KMS-11 (cell line): ENCODE results near the gene DEDD.
A peak's percentile ranks its signal among the peaks of the same experiment; 100 is the strongest.

ENCODE experiments used
- H2AFZ ChIP-seq: fragments of 200-600 bp; sonication (generic); 2 replicates; pipeline ENCODE4 v1.6.1; 2016; ENCODE audit warnings: antibody characterized with exemption, mixed run types, low read depth
- H3K27ac ChIP-seq: fragments of 200-600 bp; sonication (generic); 2 replicates; pipeline ENCODE4 v1.6.1; 2016; ENCODE audit warnings: mild to moderate bottlenecking, mixed run types
- H3K27me3 ChIP-seq: fragments of 200-600 bp; sonication (generic); 2 replicates; pipeline ENCODE4 v1.6.1; 2017; ENCODE audit warnings: mild to moderate bottlenecking, low read depth, mixed run types, moderate library complexity; ENCODE audit not compliant: insufficient read depth
- H3K36me3 ChIP-seq: fragments of 200-600 bp; sonication (generic); 2 replicates; pipeline ENCODE4 v1.6.1; 2017; ENCODE audit warnings: mild to moderate bottlenecking, mixed run types; ENCODE audit not compliant: insufficient read depth
- H3K4me1 ChIP-seq: fragments of 200-600 bp; sonication (generic); 2 replicates; pipeline ENCODE4 v1.6.1; 2016; ENCODE audit warnings: mild to moderate bottlenecking, low read depth, mixed run types; ENCODE audit not compliant: poor library complexity, severe bottlenecking
- H3K4me2 ChIP-seq: fragments of 200-600 bp; sonication (generic); 2 replicates; pipeline ENCODE4 v1.7.0; 2016; ENCODE audit warnings: mild to moderate bottlenecking, mixed run types
- H3K4me3 ChIP-seq: fragments of 200-600 bp; sonication (generic); IDR thresholded peaks from 2 replicates; pipeline ENCODE4 v1.6.1; 2017; ENCODE audit warnings: low read depth, low read length, mixed read lengths; ENCODE audit not compliant: insufficient read depth
- H3K79me2 ChIP-seq: fragments of 200-600 bp; sonication (generic); 2 replicates; pipeline ENCODE4 v1.6.1; 2016; ENCODE audit warnings: low read depth, mixed run types; ENCODE audit not compliant: insufficient read depth
- H3K9ac ChIP-seq: fragments of 200-600 bp; sonication (generic); 2 replicates; pipeline ENCODE4 v1.6.1; 2016; ENCODE audit warnings: mild to moderate bottlenecking, mixed run types
- H4K20me1 ChIP-seq: fragments of 200-600 bp; sonication (generic); 2 replicates; pipeline ENCODE4 v1.6.1; 2016; ENCODE audit warnings: mild to moderate bottlenecking, mixed run types; ENCODE audit not compliant: insufficient read depth
- CTCF ChIP-seq: fragments of 200-600 bp; sonication (generic); conservative IDR thresholded peaks from 2 replicates; pipeline ENCODE4 v1.6.1; 2017; ENCODE audit warnings: low read depth, mild to moderate bottlenecking, antibody characterized with exemption, low read length, moderate library complexity, mixed read lengths

DEDD gene

GRCh38 chr1:161098210-161099068 lies 34.0 kb downstream of the DEDD start, which contains the start of gene KLHDC9:
TSS of gene KLHDC9 (plus strand) at chr1:161098361. CDS start at chr1:161098536, 175 bp downstream.
- H3K4me1 ChIP-seq, result peaks cover 16% of the 10 kb centered on the region
- no peaks in the 10 kb centered on the region for H3K27me3 ChIP-seq
- H2AFZ ChIP-seq, result peak within 1 kb of the TSS; percentile 90
- H3K79me2 ChIP-seq, result peaks cover 12% of the 10 kb centered on the region; the same call in 1 of the 2 replicates
- H3K27ac ChIP-seq, result peak within 1 kb of the TSS; percentile 68
- peak within 1 kb of the TSS; percentile 52 for H3K9ac ChIP-seq
- H3K4me2 ChIP-seq, result peak within 1 kb of the TSS; percentile 97
- no peaks in the 10 kb centered on the region for H4K20me1 ChIP-seq
- H3K36me3 ChIP-seq, result peaks cover 4% of the 10 kb centered on the region; the same call in 1 of the 2 replicates
- H3K4me3 ChIP-seq, result peak within 1 kb of the TSS; percentile 99
- no peak for TF ChIP-seq CTCF

GRCh38 chr1:161096530-161096929 lies 35.9 kb downstream of the DEDD start:
- no peak overlapping the region for H3K4me2 ChIP-seq
- H3K27me3 ChIP-seq, result no peaks in the 10 kb centered on the region
- H3K4me1 ChIP-seq, result peaks cover 16% of the 10 kb centered on the region
- H4K20me1 ChIP-seq, result no peaks in the 10 kb centered on the region
- H3K4me3 ChIP-seq, result no peak overlapping the region
- no peak for TF ChIP-seq CTCF
- peaks cover 4% of the 10 kb centered on the region; the same call in 1 of the 2 replicates for H3K36me3 ChIP-seq
- no peaks in the 10 kb centered on the region for H3K79me2 ChIP-seq
- no peak overlapping the region for H3K27ac ChIP-seq
- no peak overlapping the region for H2AFZ ChIP-seq
- no peak overlapping the region for H3K9ac ChIP-seq

- Histone ChIP-seq H3K27ac (no peak overlapping the region), H4K20me1 (no peaks in the 10 kb centered on the region), H3K9ac (no peak overlapping the region), H3K36me3 (peaks cover 4% of the 10 kb centered on the region; the same call in 1 of the 2 replicates), H3K4me2 (no peak overlapping the region), H3K4me1 (peaks cover 16% of the 10 kb centered on the region), H2AFZ (no peak overlapping the region), H3K4me3 (no peak overlapping the region), H3K27me3 (no peaks in the 10 kb centered on the region), H3K79me2 (no peaks in the 10 kb centered on the region)
- no peak for TF ChIP-seq CTCF
These were observed 36.5 kb downstream of the DEDD start for GRCh38 chr1:161096015-161096414.

GRCh38 chr1:161095230-161095629 lies 37.2 kb downstream of the DEDD start:
- peaks cover 16% of the 10 kb centered on the region for H3K4me1 ChIP-seq
- H3K27me3 ChIP-seq, result no peaks in the 10 kb centered on the region
- no peaks in the 10 kb centered on the region for H3K36me3 ChIP-seq
- H3K4me3 ChIP-seq, result no peak overlapping the region
- no peaks in the 10 kb centered on the region for H4K20me1 ChIP-seq
- H3K4me2 ChIP-seq, result no peak overlapping the region
- no peak overlapping the region for H2AFZ ChIP-seq
- H3K27ac ChIP-seq, result no peak overlapping the region
- no peaks in the 10 kb centered on the region for H3K79me2 ChIP-seq
- TF ChIP-seq CTCF, result no peak
- H3K9ac ChIP-seq, result no peak overlapping the region
